Head of caudate nucleus (tissue), 42 donors: ENCODE data around the gene OPRD1.
"Not testable (repeated sequence)": the region's sequence is repeated elsewhere in the genome, so short reads cannot be mapped to it uniquely, and the experiment has no call there.

ENCODE experiments used
- DNase-seq, 42 donors: peaks; one replicate each; pipeline versions ENCODE4 v3.0.0 to v3.0.0-alpha.2; 2020 to 2021; ENCODE audit warnings: mixed read lengths in 7 of 42
- intact Hi-C: fragments of 100-400 bp; cut with DNase I; formaldehyde crosslinking; loops from one replicate; pipeline ENCODE4 v1.15.0; 2022

The OPRD1 gene

DNA sequence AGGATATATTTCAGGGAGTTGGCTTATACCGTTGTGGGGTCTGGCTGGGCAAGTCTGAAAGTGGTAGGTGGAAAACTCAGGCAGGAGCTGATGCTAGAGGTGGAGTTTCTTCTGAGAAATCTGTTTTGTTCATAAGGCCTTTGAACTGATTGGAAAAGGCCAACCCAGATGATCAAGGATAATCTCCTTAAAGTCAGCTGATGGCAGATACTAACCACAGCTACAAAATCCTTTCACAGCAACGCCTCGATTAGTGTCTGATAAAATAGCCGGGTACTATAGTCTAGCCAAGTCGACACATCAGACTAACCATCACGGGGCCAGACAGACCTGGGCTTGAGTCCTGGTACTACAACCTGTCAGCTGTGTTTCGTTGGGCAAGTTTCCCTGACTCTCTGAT is 21.4 kb downstream of the OPRD1 start:
- DNase-seq, result no peak
- intact Hi-C loops, result no loop called here

DNA sequence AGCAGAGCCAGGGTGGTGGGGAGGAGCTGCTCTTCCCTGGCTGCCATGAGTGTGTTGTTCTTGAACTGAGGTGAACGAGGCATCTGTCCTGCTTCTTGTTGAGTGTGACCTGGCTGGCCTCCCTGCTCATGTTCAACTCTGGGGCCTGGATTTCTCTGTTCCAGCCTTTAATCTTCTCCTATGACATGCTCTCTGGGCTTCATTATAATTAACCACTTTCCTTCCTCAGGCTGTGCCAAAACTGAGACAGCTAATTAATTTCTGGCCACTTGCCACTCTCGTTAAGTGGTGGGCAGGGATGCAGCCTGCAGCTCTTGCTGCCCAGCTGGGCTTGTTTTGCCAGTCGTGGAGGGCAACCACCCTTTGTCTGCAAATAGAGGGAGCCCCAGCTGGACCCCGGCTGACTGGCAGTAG is 23.3 kb downstream of the OPRD1 start:
- DNase-seq, result peak in 20 of 42 donors; percentile 11 to 73 (median 42)
- intact Hi-C loops, result no loop called here

DNA sequence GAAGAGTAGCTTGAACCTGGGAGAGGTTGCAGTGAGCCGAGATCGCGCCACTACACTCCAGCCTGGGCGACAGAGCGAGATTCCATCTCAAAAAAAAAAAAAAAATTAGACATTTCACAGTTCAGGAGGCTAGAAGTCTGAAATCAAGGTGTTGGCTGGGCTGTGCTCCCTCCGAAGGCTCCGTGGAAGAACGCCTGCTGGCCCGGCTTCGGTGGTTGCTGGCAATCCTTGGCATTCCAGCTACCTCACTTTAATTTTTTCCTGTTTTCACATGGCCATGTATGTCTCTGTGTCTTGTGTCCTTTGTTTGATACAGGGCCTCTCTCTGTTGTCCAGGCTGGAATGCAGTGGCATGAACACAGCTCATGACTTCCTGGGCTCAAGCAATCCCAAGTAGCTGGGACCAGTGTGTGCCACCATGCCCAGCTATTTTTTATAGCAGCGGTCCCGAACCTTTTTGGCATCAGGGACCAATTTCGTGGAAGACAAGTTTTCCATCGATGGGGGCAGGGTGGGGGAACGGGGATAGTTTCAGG is 24.5 kb downstream of the OPRD1 start:
- DNase-seq, result no peak
- intact Hi-C loops, result no loop called here

GRCh38 chr1:28840928-28841544 is 29.1 kb downstream of the OPRD1 start:
- intact Hi-C loops, result no loop called here

GRCh38 chr1:28845786-28846543 is 34.0 kb downstream of the OPRD1 start:
- intact Hi-C loops, result no loop called here
- no peak for DNase-seq

More at GRCh38 chr1:28840928-28841544, 29.1 kb downstream of the OPRD1 start:
- no peak for DNase-seq

DNA sequence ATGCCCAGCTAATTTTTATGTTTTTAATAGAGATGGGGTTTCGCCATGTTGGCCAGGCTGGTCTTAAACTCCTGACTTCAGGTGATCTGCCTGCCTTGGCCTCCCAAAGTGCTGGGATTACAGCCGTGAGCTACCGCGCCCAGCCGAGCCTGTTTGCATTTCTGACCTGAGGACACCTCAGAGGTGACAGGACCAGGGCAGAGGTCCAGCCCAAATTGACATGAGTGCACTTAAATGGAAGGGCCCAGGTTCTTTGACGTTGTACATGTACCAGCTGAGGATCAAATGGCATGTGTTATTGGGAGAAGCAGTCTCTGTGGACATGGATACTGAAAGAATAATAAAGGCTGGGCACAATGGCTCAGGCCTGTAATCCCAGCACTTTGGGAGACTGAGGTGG is 35.2 kb downstream of the OPRD1 start:
- intact Hi-C loops, DNase-seq: not testable (repeated sequence)

GRCh38 chr1:28848416-28848815 is 36.4 kb downstream of the OPRD1 start:
- no peak for DNase-seq
- intact Hi-C loops, result no loop called here

DNA sequence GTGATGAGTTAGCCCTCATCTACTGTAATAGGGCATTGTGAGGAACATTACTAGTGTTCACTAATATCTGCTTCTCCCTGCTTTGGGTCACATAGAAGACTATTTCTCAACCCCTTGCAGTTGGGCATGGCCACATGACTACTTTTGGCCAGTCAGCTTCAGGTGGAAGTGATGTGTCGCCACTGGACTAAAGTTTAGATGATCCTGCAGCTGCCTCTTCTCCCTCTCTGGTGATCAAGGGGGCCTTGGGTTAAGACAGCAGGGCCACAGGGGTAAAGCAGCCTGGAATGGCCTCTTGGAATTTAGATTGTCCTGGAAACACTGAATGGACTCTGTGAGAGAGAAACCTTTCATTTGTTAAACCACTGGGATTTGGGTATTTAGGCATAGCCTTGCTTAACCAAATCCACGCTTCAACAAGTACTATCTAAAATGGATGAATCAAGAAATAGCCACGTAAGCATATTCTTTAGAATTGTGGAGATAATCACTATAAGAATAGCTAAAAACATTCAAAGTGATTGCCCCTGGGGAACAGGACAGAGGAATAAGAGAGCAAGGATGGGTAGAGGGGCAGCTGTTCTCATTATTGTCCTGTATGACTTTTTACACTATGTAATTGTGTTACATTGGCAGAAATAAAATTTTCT is 41.2 kb downstream of the OPRD1 start:
- no peak for DNase-seq
- intact Hi-C loops, result no loop called here

DNA sequence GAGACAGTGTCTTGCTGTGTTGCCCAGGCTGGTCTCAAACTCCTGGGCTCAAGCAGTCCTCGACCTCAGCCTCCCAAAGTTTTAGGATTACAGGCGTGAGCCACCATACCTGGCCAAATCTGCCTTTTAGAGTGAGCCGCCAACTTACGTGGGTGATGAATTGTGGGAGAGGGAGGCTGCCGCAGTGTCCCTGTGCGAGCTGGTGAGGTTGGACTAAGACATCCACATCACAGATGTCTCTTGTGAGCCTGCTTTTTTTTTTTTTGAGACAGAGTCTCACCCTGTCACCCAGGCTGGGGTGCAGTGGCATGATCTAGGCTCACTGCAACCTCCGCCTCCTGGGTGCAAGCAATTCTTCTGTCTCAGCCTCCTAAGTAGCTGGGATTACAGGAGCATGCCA is 42.4 kb downstream of the OPRD1 start:
- DNase-seq, result not testable (repeated sequence)

GRCh38 chr1:28855046-28855445 is 43.1 kb downstream of the OPRD1 start:
- DNase-seq, result no peak
- intact Hi-C loops, result no loop called here

More for the DNA sequence above, 42.4 kb downstream of the OPRD1 start:
- intact Hi-C loops, result not testable (repeated sequence)

DNA sequence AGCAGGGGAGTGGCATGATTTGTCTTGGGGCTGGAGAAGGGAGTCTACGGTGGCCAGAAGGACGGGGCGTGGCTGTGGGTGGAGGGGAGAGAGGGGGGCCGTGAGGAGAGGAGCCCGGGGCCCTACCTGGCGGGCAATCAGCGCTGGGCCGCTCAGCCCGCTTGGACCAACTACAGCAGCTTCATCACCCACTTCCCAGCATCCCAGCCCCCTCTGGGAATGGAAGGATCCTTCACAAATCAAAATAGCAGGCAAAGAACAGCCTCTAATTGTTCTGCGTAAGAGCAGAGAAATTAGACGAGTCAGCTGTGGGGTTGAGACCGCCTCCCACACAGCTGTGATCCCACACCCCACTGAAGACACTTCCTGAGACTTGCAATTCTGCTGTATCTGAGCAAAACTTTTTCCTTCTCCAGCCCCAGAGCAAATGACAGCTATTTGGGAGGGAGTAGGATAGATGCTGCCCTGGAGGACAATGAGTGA is 43.5 kb downstream of the OPRD1 start:
- peak; percentile 12 to 85 (median 56) for DNase-seq
- intact Hi-C loops, result no loop called here

GRCh38 chr1:28855969-28856368 is 44.0 kb downstream of the OPRD1 start:
- DNase-seq, result no peak
- intact Hi-C loops, result no loop called here

GRCh38 chr1:28860332-28861073 is 48.5 kb downstream of the OPRD1 start:
- intact Hi-C loops, result no loop called here
- DNase-seq, result no peak

GRCh38 chr1:28862571-28863403 is 50.8 kb downstream of the OPRD1 start:
- DNase-seq, result no peak
- intact Hi-C loops, result no loop called here

GRCh38 chr1:28864695-28865094 is 52.7 kb downstream of the OPRD1 start:
- intact Hi-C loops, result no loop called here
- DNase-seq, result no peak

GRCh38 chr1:28865997-28866650 is 54.2 kb downstream of the OPRD1 start:
- DNase-seq, result peak in 4 of 42 donors; percentile 19 to 53 (median 44)
- intact Hi-C loops, result no loop called here

DNA sequence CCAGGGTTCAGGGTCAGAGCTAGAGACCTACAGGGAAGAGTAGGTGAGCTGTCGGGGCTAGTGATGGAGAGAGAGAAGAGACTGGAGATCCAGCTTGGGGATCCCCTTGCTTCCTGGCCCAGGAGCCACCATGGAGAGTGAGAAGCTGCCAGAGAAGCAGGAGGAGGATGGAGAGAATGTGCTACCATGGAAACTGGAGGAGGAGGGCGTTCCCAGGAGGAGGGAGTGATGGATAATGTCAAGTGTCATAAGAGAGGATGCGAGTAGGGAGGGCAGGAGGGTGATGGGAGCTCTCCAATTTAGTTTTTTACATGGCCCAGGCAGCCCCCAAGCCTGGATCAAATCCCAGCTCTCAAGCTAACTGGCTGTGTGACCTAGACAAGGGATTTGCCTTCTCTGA is 55.9 kb downstream of the OPRD1 start:
- intact Hi-C loops, result no loop called here
- peak in 19 of 42 donors; percentile 30 to 72 (median 49) for DNase-seq

DNA sequence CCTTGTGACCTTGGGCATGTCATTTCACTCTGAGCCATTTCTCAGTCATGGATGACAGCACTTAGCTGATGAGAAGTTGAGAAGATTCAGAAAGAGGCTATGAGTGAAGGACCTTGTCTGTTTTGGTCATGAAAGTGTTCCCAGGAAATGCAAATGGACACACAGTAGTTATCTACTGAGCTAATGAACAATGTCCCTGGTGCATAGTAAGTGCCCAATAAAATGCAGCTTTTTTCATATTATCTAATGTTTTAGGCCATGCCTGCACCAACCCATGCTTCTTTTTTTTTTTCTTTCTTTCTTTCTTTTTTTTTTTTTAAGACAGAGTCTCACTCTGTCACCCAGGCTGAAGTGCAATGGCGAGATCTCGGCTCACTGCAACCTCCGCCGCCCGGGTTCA is 58.0 kb downstream of the OPRD1 start:
- intact Hi-C loops, result no loop called here
- no peak for DNase-seq
